Suprapubic skin (tissue), 4 donors: Measurements from ENCODE around the gene ARHGAP6. TPM values are rescaled to one million over a fixed set of nuclear protein-coding genes. Genes with fewer than 3 reads are reported as not detected.
"Not testable (repeated sequence)": the region's sequence is repeated elsewhere in the genome, so short reads cannot be mapped to it uniquely, and the experiment has no call there.

ENCODE experiments used
- DNase-seq, 2 donors: peaks; one replicate each; pipeline ENCODE4 v3.0.0-alpha.2; 2019; ENCODE audit warnings: low spot score in 2 of 2
- H3K27ac ChIP-seq: fragments of 200-600 bp; sonication (generic); one replicate; pipeline ENCODE4 v1.5.1; 2019
- H3K27me3 ChIP-seq: fragments of 200-600 bp; sonication (generic); one replicate; pipeline ENCODE4 v1.5.1; 2019
- H3K36me3 ChIP-seq: fragments of 200-600 bp; sonication (generic); one replicate; pipeline ENCODE4 v1.5.1; 2019
- H3K4me1 ChIP-seq: fragments of 200-600 bp; sonication (generic); one replicate; pipeline ENCODE4 v1.5.1; 2019
- H3K4me3 ChIP-seq: fragments of 200-600 bp; sonication (generic); one replicate; pipeline ENCODE4 v1.5.1; 2019; ENCODE audit warnings: mild to moderate bottlenecking
- H3K9me3 ChIP-seq: fragments of 200-600 bp; sonication (generic); one replicate; pipeline ENCODE4 v1.5.1; 2019
- EP300 ChIP-seq: sonication (generic); formaldehyde crosslinking; IDR thresholded peaks from one replicate; pipeline ENCODE4 v1.6.1; 2017; ENCODE audit warnings: antibody characterized with exemption
- POLR2A ChIP-seq, 2 donors: fragments of 450-650 bp; IDR thresholded peaks; one replicate each; pipeline ENCODE4 v1.6.1; 2017; ENCODE audit warnings: antibody characterized with exemption in 2 of 2, mild to moderate bottlenecking in 2 of 2, moderate library complexity in 2 of 2
- POLR2AphosphoS5 ChIP-seq, 3 donors: sonication (generic); formaldehyde crosslinking; IDR thresholded peaks; one replicate each; pipeline ENCODE4 v1.6.1; 2017; ENCODE audit warnings: antibody characterized with exemption in 3 of 3
- WGBS: methylation state at CpG from one replicate; pipeline ENCODE4 v1.1.5; 2018; 5-methylcytosine and 5-hydroxymethylcytosine counted together
- total RNA-seq, 4 donors: library from RNA; depleted of rRNA; stranded (reverse); fragments of >200 nt; gene quantifications; one replicate each; pipeline ENCODE4 v1.1.0, GENCODE V29; 2016
- TF ChIP-seq, protein P1 (sequence below), 2 donors: fragments of 200-600 bp in 1 of 2; fragments of 450-650 bp in 1 of 2; sonication (generic) in 1 of 2; IDR thresholded peaks; one replicate each; pipeline ENCODE4 v1.5.1; 2016 to 2019; ENCODE audit warnings: antibody characterized with exemption in 2 of 2, mild to moderate bottlenecking in 1 of 2, moderate library complexity in 1 of 2

Gene ARHGAP6
- total RNA-seq, 4 donors from 2014 or later, result 1.6 to 6.7 (median 3.1) TPM

DNA sequence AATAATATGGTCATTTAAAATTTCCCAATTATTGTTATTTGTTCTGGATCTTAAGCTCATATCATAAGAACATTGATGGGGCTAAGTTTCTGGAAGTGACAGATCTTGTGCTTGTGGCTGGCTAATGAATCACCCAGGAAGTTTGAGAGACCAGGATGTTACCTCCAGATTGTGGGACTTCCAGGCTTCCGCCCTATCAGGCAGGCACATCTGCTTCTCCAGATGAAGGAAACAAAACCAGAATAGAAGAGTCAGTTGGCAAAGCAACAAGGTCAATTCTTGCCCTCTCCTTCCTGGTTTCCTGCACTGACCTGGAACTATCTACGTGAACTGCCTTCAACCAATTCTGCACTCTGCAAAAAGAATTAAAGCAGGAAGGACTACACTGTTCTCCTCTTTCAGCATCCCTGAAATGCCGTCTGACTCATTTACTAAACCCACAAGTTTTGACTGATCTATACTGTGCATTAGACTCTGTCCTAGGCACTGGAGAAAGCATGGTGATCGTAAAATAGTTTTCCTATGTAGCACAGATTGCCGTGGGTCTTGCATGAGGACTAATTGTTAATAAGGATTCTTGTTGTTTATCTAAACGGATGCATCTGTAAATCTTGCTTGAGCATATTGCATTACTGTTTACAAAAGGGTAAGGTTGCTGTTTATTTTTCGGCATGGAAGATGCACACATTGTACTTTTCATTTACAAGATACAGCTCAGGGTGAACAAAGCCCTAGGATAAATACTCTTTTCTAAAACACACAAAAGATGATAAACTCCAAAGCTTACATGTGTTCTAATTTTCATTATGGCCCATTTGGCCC lies 297.9 kb downstream of the ARHGAP6 start:
- no peak for DNase-seq
- H3K9me3 ChIP-seq, result no peaks in the 10 kb centered on the region
- WGBS, result 75% methylated on average over 7 of the region's 7 CpGs
- no peak overlapping the region for H3K27ac ChIP-seq
- no peaks in the 10 kb centered on the region for H3K36me3 ChIP-seq
- no peak overlapping the region for H3K4me3 ChIP-seq
- no peaks in the 10 kb centered on the region for H3K27me3 ChIP-seq
- TF ChIP-seq, protein P1, sequence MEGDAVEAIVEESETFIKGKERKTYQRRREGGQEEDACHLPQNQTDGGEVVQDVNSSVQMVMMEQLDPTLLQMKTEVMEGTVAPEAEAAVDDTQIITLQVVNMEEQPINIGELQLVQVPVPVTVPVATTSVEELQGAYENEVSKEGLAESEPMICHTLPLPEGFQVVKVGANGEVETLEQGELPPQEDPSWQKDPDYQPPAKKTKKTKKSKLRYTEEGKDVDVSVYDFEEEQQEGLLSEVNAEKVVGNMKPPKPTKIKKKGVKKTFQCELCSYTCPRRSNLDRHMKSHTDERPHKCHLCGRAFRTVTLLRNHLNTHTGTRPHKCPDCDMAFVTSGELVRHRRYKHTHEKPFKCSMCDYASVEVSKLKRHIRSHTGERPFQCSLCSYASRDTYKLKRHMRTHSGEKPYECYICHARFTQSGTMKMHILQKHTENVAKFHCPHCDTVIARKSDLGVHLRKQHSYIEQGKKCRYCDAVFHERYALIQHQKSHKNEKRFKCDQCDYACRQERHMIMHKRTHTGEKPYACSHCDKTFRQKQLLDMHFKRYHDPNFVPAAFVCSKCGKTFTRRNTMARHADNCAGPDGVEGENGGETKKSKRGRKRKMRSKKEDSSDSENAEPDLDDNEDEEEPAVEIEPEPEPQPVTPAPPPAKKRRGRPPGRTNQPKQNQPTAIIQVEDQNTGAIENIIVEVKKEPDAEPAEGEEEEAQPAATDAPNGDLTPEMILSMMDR (IDR thresholded peaks at IDR 0.05), result no peak
- TF ChIP-seq POLR2AphosphoS5 (IDR thresholded peaks at IDR 0.05) (no peak), POLR2A (IDR thresholded peaks at IDR 0.05) (no peak), EP300 (no peak)
- no peaks in the 10 kb centered on the region for H3K4me1 ChIP-seq

DNA sequence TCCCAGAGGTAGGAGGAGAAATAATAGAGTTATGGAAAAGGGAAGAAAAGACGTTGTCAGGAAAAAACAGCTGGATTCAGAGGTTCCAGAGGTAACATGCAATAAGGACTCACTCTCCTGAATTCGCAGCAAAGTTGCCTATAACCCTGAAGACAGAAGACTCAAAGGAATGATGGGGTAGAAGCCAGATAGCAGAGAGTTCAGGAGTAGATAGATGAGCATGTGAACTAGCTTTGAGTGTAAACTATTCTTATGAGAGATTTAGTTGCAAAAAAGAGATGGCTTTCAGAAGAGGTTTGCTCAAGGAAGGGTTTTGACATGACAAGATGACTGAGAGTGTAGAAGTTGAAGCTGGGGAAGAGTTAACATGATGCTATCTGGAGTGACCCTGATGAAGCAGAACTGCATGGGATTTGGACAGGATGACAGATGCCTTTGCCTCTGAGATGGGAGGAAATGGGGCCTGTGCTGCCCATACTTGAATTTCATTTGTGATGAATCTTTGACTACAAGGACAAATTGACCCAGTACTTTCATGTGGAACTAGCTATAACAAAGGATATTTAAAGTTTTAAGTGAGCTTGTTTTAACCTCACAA lies 298.6 kb downstream of the ARHGAP6 start:
- no peak for TF ChIP-seq EP300
- TF ChIP-seq POLR2AphosphoS5 (IDR thresholded peaks at IDR 0.05), result no peak
- TF ChIP-seq POLR2A (IDR thresholded peaks at IDR 0.05), result no peak
- TF ChIP-seq, protein P1 (IDR thresholded peaks at IDR 0.05), result no peak
- WGBS, result 47% methylated on average over 2 of the region's 2 CpGs
- Histone ChIP-seq H3K36me3 (no peaks in the 10 kb centered on the region), H3K27ac (no peak overlapping the region), H3K4me3 (no peak overlapping the region), H3K9me3 (no peaks in the 10 kb centered on the region), H3K27me3 (no peaks in the 10 kb centered on the region), H3K4me1 (no peaks in the 10 kb centered on the region)
- DNase-seq, result no peak

- 83% methylated on average over 3 of the region's 3 CpGs for WGBS
- no peaks in the 10 kb centered on the region for H3K4me1 ChIP-seq
- no peak overlapping the region for H3K27ac ChIP-seq
- H3K36me3 ChIP-seq, result no peaks in the 10 kb centered on the region
- DNase-seq, result no peak
- H3K4me3 ChIP-seq, result no peak overlapping the region
- H3K9me3 ChIP-seq, result no peaks in the 10 kb centered on the region
- TF ChIP-seq, protein P1 (IDR thresholded peaks at IDR 0.05), result no peak
- TF ChIP-seq POLR2AphosphoS5 (IDR thresholded peaks at IDR 0.05) (no peak), EP300 (no peak), POLR2A (IDR thresholded peaks at IDR 0.05) (no peak)
- H3K27me3 ChIP-seq, result no peaks in the 10 kb centered on the region
Observed at GRCh38 chrX:11365426-11365825, 300.3 kb downstream of the ARHGAP6 start.

GRCh38 chrX:11364835-11365234 lies 300.9 kb downstream of the ARHGAP6 start:
- Histone ChIP-seq H3K4me3 (no peak overlapping the region), H3K9me3 (no peaks in the 10 kb centered on the region), H3K27me3 (no peaks in the 10 kb centered on the region), H3K27ac (no peak overlapping the region), H3K36me3 (no peaks in the 10 kb centered on the region), H3K4me1 (no peaks in the 10 kb centered on the region)
- TF ChIP-seq POLR2A (IDR thresholded peaks at IDR 0.05), result no peak
- no peak for TF ChIP-seq EP300
- TF ChIP-seq, protein P1 (IDR thresholded peaks at IDR 0.05), result no peak
- no peak for TF ChIP-seq POLR2AphosphoS5 (IDR thresholded peaks at IDR 0.05)
- DNase-seq, result no peak
- 95% methylated on average over 3 of the region's 3 CpGs for WGBS

GRCh38 chrX:11363825-11364224 lies 301.9 kb downstream of the ARHGAP6 start:
- not testable (repeated sequence) for DNase-seq, H3K27ac ChIP-seq, H3K4me1 ChIP-seq, H3K36me3 ChIP-seq, H3K27me3 ChIP-seq, H3K4me3 ChIP-seq, H3K9me3 ChIP-seq
- WGBS, result 50% methylated on average over 1 of the region's 1 CpG
